ENCODE measurements around the gene DAPL1. TPM values are rescaled to one million over a fixed set of nuclear protein-coding genes. Genes with fewer than 3 reads are reported as not detected.
"Not testable (repeated sequence)": the region's sequence is repeated elsewhere in the genome, so short reads cannot be mapped to it uniquely, and the experiment has no call there.

The DAPL1 gene
- total RNA-seq, 1 donor: not detected

GRCh38 chr2:158841850-158842249 lies 46.7 kb downstream of the DAPL1 start:
- peak overlapping the region; percentile 52 for H3K4me2 ChIP-seq (ENCODE audit: insufficient read depth, low read length)
- no peak for TF ChIP-seq CTCF (IDR thresholded peaks at IDR 0.05; ENCODE audit: extremely low read depth, low read depth, low read length)
- peaks cover 22% of the 10 kb centered on the region for H3K4me1 ChIP-seq (ENCODE audit: insufficient read depth, low read length)

GRCh38 chr2:158845444-158845843 lies 50.3 kb downstream of the DAPL1 start:
- no peak for TF ChIP-seq CTCF (IDR thresholded peaks at IDR 0.05; ENCODE audit: extremely low read depth, low read depth, low read length)
- Histone ChIP-seq H3K36me3 (ENCODE audit: insufficient read depth, low read length) (no peaks in the 10 kb centered on the region), H4K20me1 (ENCODE audit: insufficient read depth, low read length) (no peaks in the 10 kb centered on the region), H3K4me1 (ENCODE audit: insufficient read depth, low read length) (peaks cover 22% of the 10 kb centered on the region), H2AFZ (ENCODE audit: low read length) (no peak overlapping the region), H3K4me3 (ENCODE audit: insufficient read depth, low read length) (no peak overlapping the region), H3K79me2 (ENCODE audit: insufficient read depth, low read length) (no peaks in the 10 kb centered on the region), H3K27me3 (ENCODE audit: insufficient read depth, low read length) (peaks cover 8% of the 10 kb centered on the region), H3K4me2 (ENCODE audit: insufficient read depth, low read length) (no peak overlapping the region), H3K27ac (ENCODE audit: low read depth, low read length) (no peak overlapping the region), H3K9me3 (ENCODE audit: low read depth, low read length) (no peaks in the 10 kb centered on the region)
- DNase-seq (ENCODE audit: insufficient read length, low spot score, missing footprints): no peak

More at GRCh38 chr2:158841850-158842249, 46.7 kb downstream of the DAPL1 start:
- H2AFZ ChIP-seq (ENCODE audit: low read length): no peak overlapping the region
- no peaks in the 10 kb centered on the region for H3K9me3 ChIP-seq (ENCODE audit: low read depth, low read length)
- no peaks in the 10 kb centered on the region for H3K79me2 ChIP-seq (ENCODE audit: insufficient read depth, low read length)
- peak; percentile 79 for DNase-seq (ENCODE audit: insufficient read length, low spot score, missing footprints)
- no peaks in the 10 kb centered on the region for H3K36me3 ChIP-seq (ENCODE audit: insufficient read depth, low read length)
- no peak overlapping the region for H3K4me3 ChIP-seq (ENCODE audit: insufficient read depth, low read length)
- no peaks in the 10 kb centered on the region for H4K20me1 ChIP-seq (ENCODE audit: insufficient read depth, low read length)
- peaks cover 7% of the 10 kb centered on the region for H3K27me3 ChIP-seq (ENCODE audit: insufficient read depth, low read length)
- peak overlapping the region; percentile 15 for H3K27ac ChIP-seq (ENCODE audit: low read depth, low read length)

- DNase-seq (ENCODE audit: insufficient read length, low spot score, missing footprints): no peak
- H3K4me1 ChIP-seq (ENCODE audit: insufficient read depth, low read length): peaks cover 22% of the 10 kb centered on the region
- no peak for TF ChIP-seq CTCF (IDR thresholded peaks at IDR 0.05; ENCODE audit: extremely low read depth, low read depth, low read length)
- H3K36me3 ChIP-seq (ENCODE audit: insufficient read depth, low read length): no peaks in the 10 kb centered on the region
- H3K79me2 ChIP-seq (ENCODE audit: insufficient read depth, low read length): no peaks in the 10 kb centered on the region
- no peak overlapping the region for H3K4me3 ChIP-seq (ENCODE audit: insufficient read depth, low read length)
- H3K4me2 ChIP-seq (ENCODE audit: insufficient read depth, low read length): no peak overlapping the region
- H3K27ac ChIP-seq (ENCODE audit: low read depth, low read length): no peak overlapping the region
- no peaks in the 10 kb centered on the region for H4K20me1 ChIP-seq (ENCODE audit: insufficient read depth, low read length)
- no peaks in the 10 kb centered on the region for H3K9me3 ChIP-seq (ENCODE audit: low read depth, low read length)
- H2AFZ ChIP-seq (ENCODE audit: low read length): no peak overlapping the region
- H3K27me3 ChIP-seq (ENCODE audit: insufficient read depth, low read length): peaks cover 8% of the 10 kb centered on the region
These were observed 50.7 kb downstream of the DAPL1 start for GRCh38 chr2:158845859-158846258.

GRCh38 chr2:158847526-158847925 lies 52.4 kb downstream of the DAPL1 start:
- H3K27me3 ChIP-seq (ENCODE audit: insufficient read depth, low read length); H3K36me3 ChIP-seq (ENCODE audit: insufficient read depth, low read length); H3K4me2 ChIP-seq (ENCODE audit: insufficient read depth, low read length); H3K9me3 ChIP-seq (ENCODE audit: low read depth, low read length); H4K20me1 ChIP-seq (ENCODE audit: insufficient read depth, low read length); H3K79me2 ChIP-seq (ENCODE audit: insufficient read depth, low read length); DNase-seq (ENCODE audit: insufficient read length, low spot score, missing footprints); H3K4me3 ChIP-seq (ENCODE audit: insufficient read depth, low read length); H2AFZ ChIP-seq (ENCODE audit: low read length); H3K27ac ChIP-seq (ENCODE audit: low read depth, low read length): not testable (repeated sequence)
- H3K4me1 ChIP-seq (ENCODE audit: insufficient read depth, low read length): peaks cover 12% of the 10 kb centered on the region

GRCh38 chr2:158848031-158848970 lies 53.2 kb downstream of the DAPL1 start:
- H3K27ac ChIP-seq (ENCODE audit: low read depth, low read length); H3K4me1 ChIP-seq (ENCODE audit: insufficient read depth, low read length); H2AFZ ChIP-seq (ENCODE audit: low read length); H3K9me3 ChIP-seq (ENCODE audit: low read depth, low read length); DNase-seq (ENCODE audit: insufficient read length, low spot score, missing footprints); H3K79me2 ChIP-seq (ENCODE audit: insufficient read depth, low read length); H3K4me2 ChIP-seq (ENCODE audit: insufficient read depth, low read length); H3K4me3 ChIP-seq (ENCODE audit: insufficient read depth, low read length); H3K36me3 ChIP-seq (ENCODE audit: insufficient read depth, low read length); H4K20me1 ChIP-seq (ENCODE audit: insufficient read depth, low read length); H3K27me3 ChIP-seq (ENCODE audit: insufficient read depth, low read length): not testable (repeated sequence)

GRCh38 chr2:158860179-158860578 lies 65.1 kb downstream of the DAPL1 start:
- not testable (repeated sequence) for DNase-seq (ENCODE audit: insufficient read length, low spot score, missing footprints); H4K20me1 ChIP-seq (ENCODE audit: insufficient read depth, low read length); H3K4me3 ChIP-seq (ENCODE audit: insufficient read depth, low read length); H3K4me1 ChIP-seq (ENCODE audit: insufficient read depth, low read length); H3K9me3 ChIP-seq (ENCODE audit: low read depth, low read length); H3K36me3 ChIP-seq (ENCODE audit: insufficient read depth, low read length); H2AFZ ChIP-seq (ENCODE audit: low read length); H3K27ac ChIP-seq (ENCODE audit: low read depth, low read length); H3K4me2 ChIP-seq (ENCODE audit: insufficient read depth, low read length); H3K27me3 ChIP-seq (ENCODE audit: insufficient read depth, low read length); H3K79me2 ChIP-seq (ENCODE audit: insufficient read depth, low read length)
